ENCODE results near the gene ADAM10. TPM values are rescaled to one million over a fixed set of nuclear protein-coding genes. Genes with fewer than 3 reads are reported as not detected.

The ADAM10 gene
- total RNA-seq, 2 experiments from 2014 or later: 133 to 135 TPM

DNA sequence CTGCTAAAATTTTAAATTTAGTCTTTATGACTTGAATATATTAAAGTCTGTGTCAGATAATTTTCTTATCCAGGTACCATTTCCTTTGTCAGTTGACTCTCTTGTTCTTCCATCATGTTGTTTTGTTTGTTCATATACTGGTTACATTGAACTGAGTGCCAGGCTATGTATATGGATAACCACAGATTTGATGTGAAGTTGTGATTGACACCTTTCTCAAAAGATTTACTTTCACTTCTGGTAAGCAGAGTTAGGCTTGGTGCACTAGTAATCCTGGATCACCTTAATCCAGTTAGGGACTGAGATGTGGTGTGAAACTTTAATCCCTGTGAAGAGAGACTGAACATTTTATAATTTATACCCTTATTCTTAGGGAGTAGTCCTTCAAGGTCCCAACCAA lies 99.4 kb downstream of the ADAM10 start:
- H3K4me3 Mint-ChIP-seq: no peak overlapping the region
- H3K27ac Mint-ChIP-seq: no peak overlapping the region
- ChIA-PET POLR2A (no interaction called here), CTCF (no interaction called here)
- no peaks in the 10 kb centered on the region for H3K9me3 Mint-ChIP-seq (ENCODE audit: insufficient read depth)
- no peaks in the 10 kb centered on the region for H3K27me3 Mint-ChIP-seq (ENCODE audit: low read depth)
- no peak for DNase-seq
- peak; percentile 49 for ATAC-seq
- peaks cover 54% of the 10 kb centered on the region for H3K36me3 Mint-ChIP-seq (ENCODE audit: low read depth)
- H3K4me1 Mint-ChIP-seq (ENCODE audit: low read depth): peaks cover 11% of the 10 kb centered on the region

DNA sequence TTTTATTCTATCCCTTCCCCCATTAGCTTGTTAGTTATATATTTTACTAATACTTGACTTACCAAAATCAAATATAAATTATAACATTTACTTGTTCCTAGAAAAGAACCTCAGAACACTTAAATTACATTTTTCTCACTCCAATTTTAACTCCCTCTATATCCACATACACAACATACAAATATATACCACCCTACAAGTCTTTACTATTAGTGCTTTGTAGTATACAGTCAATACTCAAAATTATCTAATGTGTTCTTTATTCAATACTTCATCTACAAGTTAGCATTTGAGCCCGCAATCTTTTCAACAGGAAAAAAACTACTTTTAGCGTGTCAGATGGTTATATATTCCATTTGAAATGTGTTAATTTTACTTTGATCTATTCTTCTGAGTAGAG lies 100.3 kb downstream of the ADAM10 start:
- Mint-ChIP-seq H3K9me3 (ENCODE audit: insufficient read depth) (no peaks in the 10 kb centered on the region), H3K4me3 (no peak overlapping the region), H3K27ac (no peak overlapping the region), H3K36me3 (ENCODE audit: low read depth) (peaks cover 49% of the 10 kb centered on the region), H3K27me3 (ENCODE audit: low read depth) (no peaks in the 10 kb centered on the region), H3K4me1 (ENCODE audit: low read depth) (peaks cover 11% of the 10 kb centered on the region)
- ATAC-seq: no peak
- CTCF ChIA-PET: no interaction called here
- no peak for DNase-seq
- POLR2A ChIA-PET: no interaction called here

DNA sequence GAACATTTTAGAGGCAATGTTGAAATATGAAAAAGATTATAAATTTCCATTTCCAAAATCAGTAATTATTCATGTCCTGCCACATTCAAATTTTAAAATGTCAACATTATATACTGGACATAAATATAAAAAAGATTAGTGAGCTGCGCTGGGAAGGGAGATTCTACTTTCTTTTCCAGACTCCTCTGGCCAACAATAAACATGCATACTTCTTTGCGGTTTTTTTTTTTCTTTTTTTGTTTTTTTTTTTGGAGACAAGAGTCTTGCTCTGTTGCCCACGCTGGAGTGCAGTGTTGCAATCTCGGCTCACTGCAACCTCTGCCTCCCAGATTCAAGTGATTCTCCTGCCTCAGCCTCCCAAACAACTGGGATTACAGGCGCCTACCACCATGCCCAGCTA lies 105.5 kb downstream of the ADAM10 start:
- Mint-ChIP-seq H3K27ac (no peak overlapping the region), H3K4me1 (ENCODE audit: low read depth) (peaks cover 6% of the 10 kb centered on the region), H3K27me3 (ENCODE audit: low read depth) (no peaks in the 10 kb centered on the region), H3K36me3 (ENCODE audit: low read depth) (peaks cover 32% of the 10 kb centered on the region), H3K4me3 (no peak overlapping the region), H3K9me3 (ENCODE audit: insufficient read depth) (no peaks in the 10 kb centered on the region)
- ChIA-PET CTCF (no interaction called here), POLR2A (no interaction called here)
- DNase-seq (no peak), ATAC-seq (no peak)

DNA sequence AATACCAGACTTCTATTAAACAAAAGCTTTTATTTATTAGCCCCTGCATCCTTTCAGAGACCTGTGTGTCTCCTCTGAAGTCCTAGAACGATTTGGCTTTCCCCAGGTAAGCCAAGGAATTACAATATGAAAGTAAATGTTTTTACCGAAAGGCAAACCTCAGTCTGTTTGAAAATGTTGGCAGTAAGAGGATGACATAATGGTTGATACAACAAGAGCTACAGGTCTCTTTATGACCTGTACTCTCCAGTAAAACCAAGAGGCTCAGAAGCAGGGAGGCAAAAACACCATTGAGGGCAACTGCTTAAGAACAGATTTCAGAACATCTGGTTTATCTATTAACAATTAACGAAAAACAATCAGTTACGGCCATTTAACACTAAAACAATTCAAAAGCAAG lies 107.8 kb downstream of the ADAM10 start:
- peaks cover 48% of the 10 kb centered on the region for H3K36me3 Mint-ChIP-seq (ENCODE audit: low read depth)

DNA sequence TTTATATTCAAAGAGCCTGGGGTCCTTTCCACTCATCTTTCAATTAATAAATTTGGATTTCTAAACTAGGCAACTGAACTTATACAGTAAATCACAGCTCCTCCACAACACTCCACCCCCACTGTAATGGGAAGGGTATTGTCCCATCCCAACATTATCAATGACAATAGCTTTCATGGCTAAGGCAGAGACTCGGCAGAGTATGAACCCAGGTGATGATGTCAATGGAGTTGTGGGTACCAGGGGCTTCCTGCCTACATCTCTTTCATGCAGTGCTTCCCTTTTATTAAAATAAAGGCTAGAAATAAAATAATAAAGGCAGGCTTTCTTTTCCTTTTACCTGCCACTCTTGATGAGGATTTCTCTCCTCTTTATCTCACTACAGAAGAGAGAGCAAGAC lies 109.5 kb downstream of the ADAM10 start:
- ChIA-PET CTCF (interaction anchor here (1.0 to 1.5 kb wide), 3 partner anchors 56 to 412 kb away, joined by 3 to 4 read pairs (median 4); no protein-coding TSS in a partner anchor), POLR2A (interaction anchor here (0.7 kb wide), 1 partner anchor 8 kb away, joined by 3 read pairs; no protein-coding TSS in a partner anchor)
- Mint-ChIP-seq H3K36me3 (ENCODE audit: low read depth) (peaks cover 53% of the 10 kb centered on the region), H3K9me3 (ENCODE audit: insufficient read depth) (no peaks in the 10 kb centered on the region), H3K27me3 (ENCODE audit: low read depth) (no peaks in the 10 kb centered on the region), H3K4me3 (no peak overlapping the region), H3K27ac (no peak overlapping the region), H3K4me1 (ENCODE audit: low read depth) (peaks cover 6% of the 10 kb centered on the region)
- no peak for ATAC-seq
- DNase-seq: no peak

More for the DNA sequence above, 107.8 kb downstream of the ADAM10 start:
- DNase-seq (no peak), ATAC-seq (no peak)
- no peaks in the 10 kb centered on the region for H3K27me3 Mint-ChIP-seq (ENCODE audit: low read depth)
- H3K4me1 Mint-ChIP-seq (ENCODE audit: low read depth): peaks cover 6% of the 10 kb centered on the region
- no peak overlapping the region for H3K27ac Mint-ChIP-seq
- ChIA-PET POLR2A (no interaction called here), CTCF (interaction anchor here (1.3 kb wide), 1 partner anchor 205 kb away, joined by 3 read pairs; no protein-coding TSS in a partner anchor)
- no peak overlapping the region for H3K4me3 Mint-ChIP-seq
- no peaks in the 10 kb centered on the region for H3K9me3 Mint-ChIP-seq (ENCODE audit: insufficient read depth)

DNA sequence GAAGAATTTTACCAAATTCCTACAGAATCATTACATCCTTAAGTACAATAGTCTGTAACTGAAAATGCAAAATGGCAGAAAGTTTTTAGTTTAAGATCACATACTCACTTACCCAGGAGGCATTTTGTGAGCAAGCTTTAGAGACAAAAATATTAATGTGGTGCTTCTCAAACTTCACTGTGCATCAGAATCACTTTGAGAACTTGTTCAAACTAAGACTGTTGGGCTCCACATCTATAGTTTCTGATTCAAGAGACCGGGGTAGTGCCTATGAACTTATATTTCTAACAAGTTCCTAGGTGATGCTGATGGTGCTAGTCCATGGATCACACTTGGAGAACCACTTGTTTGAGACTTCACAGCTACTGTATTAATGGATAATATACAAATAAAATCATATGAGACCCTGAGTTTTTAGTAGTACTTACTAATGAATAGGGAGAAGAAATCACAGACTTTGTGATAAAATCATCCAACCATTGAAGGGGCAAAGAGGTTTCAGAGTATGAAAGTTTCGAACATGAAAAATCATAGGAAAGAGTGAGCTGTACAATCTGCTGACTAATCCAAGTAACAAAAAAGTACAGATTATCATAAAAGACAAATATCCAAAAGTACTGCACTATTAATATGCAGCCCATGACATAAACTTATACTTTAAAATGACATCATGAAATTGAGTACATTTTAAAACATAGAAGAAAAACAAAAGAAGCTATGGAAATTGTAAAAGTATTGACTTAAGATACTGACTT lies 110.3 kb downstream of the ADAM10 start:
- H3K4me3 Mint-ChIP-seq: no peak overlapping the region
- peaks cover 53% of the 10 kb centered on the region for H3K36me3 Mint-ChIP-seq (ENCODE audit: low read depth)
- no peak for DNase-seq
- H3K27me3 Mint-ChIP-seq (ENCODE audit: low read depth): no peaks in the 10 kb centered on the region
- POLR2A ChIA-PET: no interaction called here
- CTCF ChIA-PET: interaction anchor here (1.0 to 1.5 kb wide), 3 partner anchors 55 to 411 kb away, joined by 3 to 4 read pairs (median 4); no protein-coding TSS in a partner anchor
- no peak overlapping the region for H3K27ac Mint-ChIP-seq
- no peaks in the 10 kb centered on the region for H3K9me3 Mint-ChIP-seq (ENCODE audit: insufficient read depth)
- H3K4me1 Mint-ChIP-seq (ENCODE audit: low read depth): peaks cover 10% of the 10 kb centered on the region
- no peak for ATAC-seq

DNA sequence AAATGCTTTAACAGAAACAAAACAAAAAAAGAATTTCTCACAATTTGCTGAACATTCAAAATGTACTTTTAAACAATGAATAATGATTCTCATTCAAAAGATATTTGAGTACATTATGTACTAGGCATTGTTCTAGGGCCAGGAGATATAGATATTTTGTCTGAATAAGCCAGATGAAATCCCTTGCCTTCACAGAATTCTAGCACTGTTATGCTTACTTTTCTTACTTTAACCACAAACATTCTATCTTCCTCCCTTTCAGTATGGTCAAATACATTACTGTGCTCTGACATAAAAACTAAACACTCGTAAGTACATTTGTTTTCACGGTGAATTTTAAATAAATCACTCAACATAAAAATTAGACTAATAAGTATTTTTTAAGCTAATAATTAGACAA lies 116.7 kb downstream of the ADAM10 start:
- POLR2A ChIA-PET: no interaction called here
- Mint-ChIP-seq H3K27me3 (ENCODE audit: low read depth) (no peaks in the 10 kb centered on the region), H3K27ac (no peak overlapping the region), H3K9me3 (ENCODE audit: insufficient read depth) (no peaks in the 10 kb centered on the region), H3K4me1 (ENCODE audit: low read depth) (peaks cover 20% of the 10 kb centered on the region), H3K4me3 (no peak overlapping the region), H3K36me3 (ENCODE audit: low read depth) (peaks cover 58% of the 10 kb centered on the region)
- ATAC-seq (no peak), DNase-seq (no peak)
- CTCF ChIA-PET: no interaction called here

DNA sequence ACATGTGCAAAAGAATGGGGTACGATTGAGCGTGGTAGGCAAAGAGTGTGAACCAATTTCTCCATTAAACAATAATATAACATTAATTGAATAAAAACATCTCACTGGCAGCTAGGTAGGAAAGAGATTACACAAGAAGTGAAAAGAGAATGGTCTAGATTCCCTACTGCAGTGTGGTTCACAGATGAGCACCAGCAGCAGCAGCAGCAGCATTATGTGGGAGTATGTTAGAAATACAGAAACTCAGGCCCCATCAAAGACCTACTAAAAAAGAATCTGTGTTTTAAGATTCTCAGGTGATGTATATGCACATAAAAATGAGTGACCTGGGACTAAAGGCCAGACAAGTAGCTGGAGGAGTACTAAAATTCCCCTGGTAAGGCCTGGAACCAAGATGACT lies 118.2 kb downstream of the ADAM10 start:
- ChIA-PET CTCF (interaction anchor here (1.8 kb wide), 1 partner anchor 403 kb away, joined by 4 read pairs; no protein-coding TSS in a partner anchor), POLR2A (no interaction called here)
- Mint-ChIP-seq H3K36me3 (ENCODE audit: low read depth) (peaks cover 60% of the 10 kb centered on the region), H3K4me1 (ENCODE audit: low read depth) (peaks cover 33% of the 10 kb centered on the region), H3K9me3 (ENCODE audit: insufficient read depth) (no peaks in the 10 kb centered on the region), H3K27ac (no peak overlapping the region), H3K27me3 (ENCODE audit: low read depth) (no peaks in the 10 kb centered on the region), H3K4me3 (no peak overlapping the region)
- no peak for ATAC-seq
- DNase-seq: no peak

DNA sequence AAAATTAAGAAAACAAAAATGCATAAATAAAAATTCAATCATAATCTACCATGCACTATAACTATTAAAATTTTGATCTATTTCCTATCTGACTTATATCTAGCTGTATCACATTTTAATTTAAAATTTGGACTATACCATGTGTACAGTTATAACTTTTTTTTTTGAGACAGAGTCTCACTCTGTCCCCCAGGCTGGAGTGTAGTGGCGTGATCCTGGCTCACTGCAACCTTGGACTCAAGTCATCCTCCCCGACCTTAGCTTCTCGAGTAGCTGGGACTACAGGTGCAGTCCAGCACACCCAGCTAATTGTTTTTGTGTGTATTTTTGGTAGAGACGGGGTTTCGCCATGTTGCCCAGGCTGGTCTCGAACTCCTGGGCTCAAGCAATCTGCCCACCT lies 119.9 kb downstream of the ADAM10 start:
- DNase-seq (no peak), ATAC-seq (no peak)
- ChIA-PET CTCF (no interaction called here), POLR2A (no interaction called here)
- no peak overlapping the region for H3K27ac Mint-ChIP-seq
- H3K36me3 Mint-ChIP-seq (ENCODE audit: low read depth): peaks cover 70% of the 10 kb centered on the region
- H3K27me3 Mint-ChIP-seq (ENCODE audit: low read depth): no peaks in the 10 kb centered on the region
- no peaks in the 10 kb centered on the region for H3K9me3 Mint-ChIP-seq (ENCODE audit: insufficient read depth)
- peaks cover 30% of the 10 kb centered on the region for H3K4me1 Mint-ChIP-seq (ENCODE audit: low read depth)
- H3K4me3 Mint-ChIP-seq: no peak overlapping the region

DNA sequence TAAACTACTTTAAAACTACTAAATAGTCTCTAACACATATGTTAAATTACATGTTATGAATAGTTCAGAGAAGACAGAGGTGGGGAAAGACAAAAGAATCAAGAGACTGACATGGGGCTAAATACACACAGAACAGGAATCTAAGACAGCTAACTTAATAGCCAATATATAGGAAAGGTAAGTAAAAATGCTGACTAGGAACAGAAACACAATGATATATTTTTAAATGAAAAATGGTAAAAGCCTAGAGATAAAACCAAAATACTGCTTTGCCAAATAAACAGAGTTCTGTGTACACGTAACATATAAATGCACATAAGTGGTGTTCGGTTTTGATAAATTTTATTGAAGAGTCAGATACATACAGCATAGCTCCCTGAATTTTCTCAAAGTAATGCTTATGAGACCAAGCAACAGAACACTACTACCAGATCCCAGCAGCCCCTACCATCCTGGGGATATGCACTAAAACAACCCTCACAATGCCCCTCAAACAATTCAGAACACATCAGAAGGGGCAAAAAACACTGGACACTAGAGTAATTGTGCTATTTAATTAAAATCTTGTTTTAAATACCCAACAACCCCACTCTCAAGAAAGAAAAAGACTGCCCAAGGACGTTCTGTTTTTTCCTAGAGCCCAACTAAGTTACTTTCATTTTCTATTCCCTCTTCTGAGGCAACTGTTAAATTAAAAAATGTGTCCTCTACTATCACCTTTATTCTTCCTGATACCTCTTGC lies 121.1 kb downstream of the ADAM10 start:
- POLR2A ChIA-PET: interaction anchor here (0.7 kb wide), 1 partner anchor 142 kb away, joined by 6 read pairs; the partner anchor contains the start of gene MINDY2
- peaks cover 67% of the 10 kb centered on the region for H3K36me3 Mint-ChIP-seq (ENCODE audit: low read depth)
- CTCF ChIA-PET: interaction anchor here (0.8 to 1.1 kb wide), 3 partner anchors 111 to 365 kb away, joined by 3 to 5 read pairs (median 3); partner anchors contain the start of gene MINDY2
- H3K9me3 Mint-ChIP-seq (ENCODE audit: insufficient read depth): no peaks in the 10 kb centered on the region
- peak overlapping the region; percentile 96 for H3K27ac Mint-ChIP-seq
- no peaks in the 10 kb centered on the region for H3K27me3 Mint-ChIP-seq (ENCODE audit: low read depth)
- DNase-seq: no peak
- peak; percentile 78 for ATAC-seq
- H3K4me1 Mint-ChIP-seq (ENCODE audit: low read depth): peaks cover 33% of the 10 kb centered on the region
- H3K4me3 Mint-ChIP-seq: peak overlapping the region; percentile 71

DNA sequence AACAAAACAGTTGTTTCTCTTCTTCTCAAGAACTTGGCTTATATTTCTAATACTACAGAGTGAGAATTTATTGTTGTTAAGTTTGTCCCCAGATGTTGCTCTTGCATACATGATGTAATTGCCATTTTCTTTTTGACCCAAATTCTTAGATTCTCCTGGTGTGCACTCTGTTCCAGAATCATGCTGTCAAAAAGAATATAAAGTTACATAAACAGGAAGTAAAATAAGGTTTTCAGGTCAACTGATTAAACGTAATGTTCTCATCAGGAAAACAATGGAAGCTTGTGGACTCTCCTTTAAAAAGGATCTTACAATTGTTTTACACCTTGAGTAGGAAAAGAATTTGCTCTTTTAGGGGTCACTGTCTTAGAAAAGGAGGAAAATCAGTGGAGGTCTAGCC lies 121.8 kb downstream of the ADAM10 start:
- H3K36me3 Mint-ChIP-seq (ENCODE audit: low read depth): peaks cover 66% of the 10 kb centered on the region
- peak overlapping the region; percentile 71 for H3K4me3 Mint-ChIP-seq
- no peaks in the 10 kb centered on the region for H3K9me3 Mint-ChIP-seq (ENCODE audit: insufficient read depth)
- no peaks in the 10 kb centered on the region for H3K27me3 Mint-ChIP-seq (ENCODE audit: low read depth)
- H3K4me1 Mint-ChIP-seq (ENCODE audit: low read depth): peaks cover 39% of the 10 kb centered on the region
- DNase-seq: no peak
- no peak for ATAC-seq
- H3K27ac Mint-ChIP-seq: peak overlapping the region; percentile 96
- POLR2A ChIA-PET: interaction anchor here (0.7 kb wide), 1 partner anchor 143 kb away, joined by 6 read pairs; the partner anchor contains the start of gene MINDY2
- CTCF ChIA-PET: interaction anchor here (0.8 to 1.1 kb wide), 3 partner anchors 110 to 365 kb away, joined by 3 to 5 read pairs (median 3); partner anchors contain the start of gene MINDY2

DNA sequence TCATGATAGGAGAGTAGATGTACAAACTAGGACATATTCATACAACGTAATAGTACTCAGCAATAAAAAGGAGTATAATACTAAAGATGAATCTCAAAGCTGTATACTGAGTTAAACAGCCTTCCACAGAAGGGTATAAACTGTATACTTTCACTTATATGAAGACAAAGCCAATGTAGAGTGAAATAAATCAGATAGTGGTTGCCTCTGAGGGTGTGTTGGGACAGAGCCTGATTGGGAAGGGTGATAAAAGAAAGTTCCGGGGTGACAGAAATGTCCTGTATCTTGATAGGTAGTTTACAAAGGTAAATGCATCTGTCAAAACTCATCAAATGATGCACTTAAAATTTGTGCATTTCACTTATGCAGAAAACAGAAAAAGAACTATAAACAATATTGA lies 122.5 kb downstream of the ADAM10 start:
- DNase-seq: no peak
- H3K27me3 Mint-ChIP-seq (ENCODE audit: low read depth): no peaks in the 10 kb centered on the region
- peak overlapping the region; percentile 96 for H3K27ac Mint-ChIP-seq
- no peak for ATAC-seq
- no peak overlapping the region for H3K4me3 Mint-ChIP-seq
- H3K36me3 Mint-ChIP-seq (ENCODE audit: low read depth): peaks cover 65% of the 10 kb centered on the region
- CTCF ChIA-PET: no interaction called here
- H3K4me1 Mint-ChIP-seq (ENCODE audit: low read depth): peaks cover 41% of the 10 kb centered on the region
- POLR2A ChIA-PET: no interaction called here
- no peaks in the 10 kb centered on the region for H3K9me3 Mint-ChIP-seq (ENCODE audit: insufficient read depth)

All from activated CD8-positive, alpha-beta T cell treated with anti-CD3 and anti-CD28 coated beads, Interleukin-2, amount 10 ng/mL, durations not matched to agents 7 days and 5 days (primary cell).